GM12873 (cell line): ENCODE measurements around the gene MBD3L4.
"Not testable (repeated sequence)": the region's sequence is repeated elsewhere in the genome, so short reads cannot be mapped to it uniquely, and the experiment has no call there.

Experiments used
- CTCF ChIP-seq: IDR thresholded peaks from 2 replicates; pipeline ENCODE4 v1.5.1; 2012; ENCODE audit warnings: low read depth, mild to moderate bottlenecking, moderate library complexity, low read length, control low read depth; ENCODE audit not compliant: insufficient read depth; ENCODE audit errors: missing control alignments

Gene MBD3L4

DNA sequence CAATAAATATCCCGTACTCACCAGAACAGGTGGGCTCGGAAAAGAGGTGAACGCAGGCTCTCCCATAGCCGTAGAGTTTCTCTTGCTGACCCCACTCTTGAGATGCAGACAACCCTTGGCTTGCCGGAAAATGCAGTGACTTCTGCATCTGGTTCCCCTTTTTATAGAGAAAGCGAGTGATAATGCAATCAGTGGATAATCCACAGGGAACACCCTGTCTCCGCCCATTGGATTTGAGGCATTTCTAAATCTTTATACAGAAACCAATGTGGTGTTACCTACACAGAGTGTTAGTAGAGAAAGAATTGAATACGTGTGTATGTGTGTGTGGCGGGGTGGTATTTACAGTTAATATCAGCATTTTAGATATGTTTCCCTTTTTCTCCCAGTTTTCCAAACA lies at the start of gene MBD3L4:
Gene MBD3L4, minus strand, starts transcription at position 101 of the 400 bp plus-strand sequence. Its CDS starts 35 bp downstream, at position 66.
- not testable (repeated sequence) for TF ChIP-seq CTCF

DNA sequence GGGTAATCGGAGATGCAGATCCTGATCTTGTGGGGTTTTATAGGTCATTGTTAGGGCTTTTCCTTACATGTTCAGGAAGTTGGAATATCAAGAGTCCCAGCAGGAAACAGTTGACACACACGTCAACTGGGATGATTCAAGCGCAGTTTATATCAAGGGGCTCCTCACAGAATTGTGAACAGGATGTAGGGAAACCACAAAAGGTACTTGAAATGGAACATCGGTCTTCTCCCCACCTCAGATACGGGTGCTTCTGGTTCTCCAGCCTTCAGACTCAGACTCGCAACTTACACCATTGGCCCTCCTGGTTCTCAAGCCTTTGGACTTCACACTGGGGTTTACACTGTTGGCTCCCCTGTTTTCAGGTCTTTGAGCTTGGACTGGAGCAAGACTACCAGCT lies 49.0 kb upstream of the MBD3L4 start:
- TF ChIP-seq CTCF = no peak

DNA sequence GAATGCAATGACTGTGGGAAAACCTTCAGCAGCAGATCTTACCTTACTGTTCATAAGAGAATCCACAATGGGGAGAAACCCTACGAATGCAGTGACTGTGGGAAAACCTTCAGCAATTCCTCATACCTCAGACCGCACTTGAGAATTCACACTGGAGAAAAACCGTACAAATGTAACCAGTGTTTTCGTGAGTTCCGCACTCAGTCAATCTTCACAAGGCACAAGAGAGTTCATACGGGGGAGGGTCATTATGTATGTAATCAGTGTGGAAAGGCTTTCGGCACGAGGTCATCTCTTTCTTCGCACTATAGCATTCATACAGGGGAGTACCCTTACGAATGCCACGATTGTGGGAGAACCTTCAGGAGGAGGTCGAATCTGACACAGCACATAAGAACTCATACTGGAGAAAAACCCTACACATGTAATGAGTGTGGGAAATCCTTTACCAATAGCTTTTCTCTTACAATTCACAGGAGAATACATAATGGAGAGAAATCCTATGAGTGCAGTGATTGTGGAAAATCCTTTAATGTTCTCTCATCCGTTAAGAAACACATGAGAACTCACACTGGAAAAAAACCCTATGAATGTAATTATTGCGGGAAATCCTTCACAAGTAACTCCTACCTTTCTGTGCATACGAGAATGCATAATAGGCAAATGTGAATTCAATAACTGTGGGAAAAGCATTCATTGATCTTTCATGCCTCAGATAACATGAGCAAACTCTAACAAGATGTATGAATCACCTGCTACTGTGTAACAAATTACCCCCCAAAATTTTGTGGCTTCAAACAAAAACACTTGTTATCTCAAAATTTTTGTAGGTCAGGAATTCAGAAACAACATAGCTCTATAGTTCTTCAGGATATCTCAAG lies 43.3 kb upstream of the MBD3L4 start:
- no peak for TF ChIP-seq CTCF

DNA sequence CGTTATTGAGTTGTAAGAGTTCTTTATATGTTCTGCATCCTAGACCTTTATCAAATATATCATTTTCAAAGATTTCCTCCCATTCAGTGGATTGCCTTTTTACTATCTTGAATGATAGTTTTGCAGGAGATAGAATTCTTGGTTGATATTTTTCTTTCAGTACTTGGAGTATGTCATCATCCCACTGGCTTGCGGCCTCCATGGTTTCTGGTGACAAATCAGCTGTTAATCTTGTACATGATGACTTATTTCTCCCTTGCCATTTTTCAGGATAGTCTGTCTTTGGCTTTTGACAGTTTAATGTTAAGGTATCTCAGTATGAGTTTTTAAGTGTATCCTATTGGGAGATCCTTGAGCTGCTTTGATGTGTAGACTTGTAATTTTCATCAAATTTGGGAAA lies 38.0 kb upstream of the MBD3L4 start:
- no peak for TF ChIP-seq CTCF

GRCh38 chr19:7076151-7076550 lies 36.2 kb upstream of the MBD3L4 start:
- no peak for TF ChIP-seq CTCF

GRCh38 chr19:7074705-7075282 lies 34.8 kb upstream of the MBD3L4 start:
- TF ChIP-seq CTCF = no peak

DNA sequence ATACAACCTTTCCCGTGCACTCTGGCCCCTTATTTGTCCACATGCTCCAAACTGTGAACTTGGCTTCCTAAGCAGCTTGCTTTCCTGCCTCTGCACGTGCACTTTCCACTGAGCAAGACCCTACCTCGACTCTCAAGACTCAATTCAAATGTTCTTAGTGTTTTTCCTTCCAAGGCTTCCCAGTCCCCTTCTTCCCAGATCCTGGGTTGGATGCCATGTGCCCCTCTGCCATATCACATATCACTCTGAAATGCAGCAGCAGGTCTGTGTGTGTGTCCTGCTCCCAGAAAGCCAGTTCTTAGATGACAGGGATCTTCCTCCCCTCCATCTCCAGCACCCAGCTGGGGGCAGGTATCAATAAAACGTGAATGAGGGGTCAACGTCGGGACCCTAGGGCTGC lies 32.6 kb upstream of the MBD3L4 start:
- TF ChIP-seq CTCF = no peak
